GM19351 (cell line): ENCODE measurements around the gene SDK1.

Experiments used
- ATAC-seq: cut with Tn5 transposase; IDR thresholded peaks from one replicate; pipeline ENCODE4 v1.9.1; 2021; ENCODE audit warnings: mild to moderate bottlenecking, moderate library complexity; ENCODE audit not compliant: unreplicated experiment

Gene SDK1

DNA sequence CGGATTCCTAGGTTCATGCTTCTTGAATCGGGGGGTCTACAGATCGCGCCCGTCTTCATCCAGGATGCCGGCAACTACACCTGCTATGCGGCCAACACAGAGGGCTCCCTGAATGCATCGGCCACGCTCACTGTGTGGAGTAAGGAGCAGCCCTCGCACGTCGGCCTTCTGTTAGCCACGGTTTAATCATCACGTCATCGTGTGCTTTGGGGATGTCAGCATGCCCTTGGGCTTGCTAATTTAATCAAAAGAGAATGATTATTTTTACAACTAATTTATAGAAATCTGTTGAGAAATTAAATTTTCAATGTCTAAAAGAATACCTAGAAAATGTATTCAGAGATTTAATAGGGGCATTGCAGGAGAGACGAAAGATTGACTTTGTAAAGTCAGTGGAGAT, 668.2 kb downstream of the SDK1 start:
- ATAC-seq = no peak

DNA sequence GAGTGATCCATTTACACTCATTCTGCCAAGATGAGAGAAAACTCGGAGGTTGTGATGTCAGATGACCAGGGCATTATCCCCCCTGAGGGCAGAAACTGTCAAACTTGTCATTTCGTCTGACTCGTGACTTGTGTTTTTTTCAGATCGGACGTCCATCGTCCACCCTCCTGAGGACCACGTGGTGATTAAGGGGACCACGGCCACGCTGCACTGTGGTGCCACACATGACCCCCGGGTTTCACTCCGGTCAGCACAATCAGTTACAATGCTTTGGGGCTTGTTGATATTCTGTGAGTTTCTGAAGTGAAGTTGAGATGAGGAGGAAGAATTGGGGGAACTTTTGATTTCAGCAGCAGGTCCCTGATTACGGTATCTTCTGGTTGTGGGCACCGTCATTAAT, 670.3 kb downstream of the SDK1 start:
- ATAC-seq = no peak

DNA sequence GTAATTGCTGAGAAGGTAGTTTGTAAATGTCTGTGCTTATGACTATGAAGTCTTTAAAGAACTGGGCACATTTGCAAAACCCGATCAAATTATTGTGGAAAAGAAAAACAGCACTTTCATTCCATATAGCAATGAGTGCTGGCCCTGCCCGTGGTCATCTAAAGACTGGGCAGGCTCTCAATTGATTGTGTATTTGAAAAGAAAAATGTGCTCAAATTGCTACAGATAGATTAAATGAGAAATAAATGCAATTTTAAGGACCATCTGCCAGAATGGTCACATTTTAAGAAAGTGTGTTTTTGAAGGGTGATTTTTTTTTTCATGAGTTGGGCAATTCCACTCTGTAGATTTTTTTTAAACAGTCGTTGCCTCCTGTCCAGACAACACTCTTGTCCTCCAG, 672.2 kb downstream of the SDK1 start:
- no peak for ATAC-seq

DNA sequence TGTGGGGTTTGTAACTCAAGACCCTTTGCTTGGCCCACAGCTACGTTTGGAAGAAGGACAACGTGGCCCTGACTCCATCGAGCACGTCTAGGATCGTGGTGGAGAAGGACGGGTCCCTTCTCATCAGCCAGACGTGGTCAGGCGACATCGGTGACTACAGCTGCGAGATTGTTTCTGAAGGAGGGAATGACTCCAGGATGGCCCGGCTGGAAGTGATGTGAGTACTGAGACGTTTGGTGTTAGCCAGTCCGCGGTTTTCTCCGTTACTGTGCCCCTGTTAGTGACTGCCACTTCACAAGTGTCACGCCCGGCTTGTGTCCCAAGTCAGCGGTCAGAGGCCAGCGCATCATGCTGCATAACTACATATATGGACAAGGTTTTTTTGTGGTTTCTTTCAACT, 673.3 kb downstream of the SDK1 start:
- ATAC-seq = no peak

DNA sequence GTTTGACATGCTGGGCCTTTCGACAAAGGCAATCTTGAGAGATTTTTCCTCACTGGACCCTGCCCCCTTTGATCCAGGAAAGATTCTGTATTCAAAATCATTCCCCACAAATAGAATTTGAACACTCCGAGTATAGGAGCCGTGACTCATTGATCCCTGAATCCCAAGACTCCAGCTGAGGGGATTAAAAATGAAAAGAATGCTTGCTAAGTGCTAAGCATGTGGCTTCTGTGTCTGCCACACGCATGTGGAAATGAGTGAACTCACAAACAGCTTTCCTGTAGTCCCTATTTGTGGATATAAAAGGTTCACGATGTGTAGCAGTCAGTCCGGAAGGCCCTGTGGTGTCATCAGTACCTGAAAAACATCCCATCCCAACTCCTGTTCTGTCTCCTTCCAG, 674.3 kb downstream of the SDK1 start:
- ATAC-seq = no peak

DNA sequence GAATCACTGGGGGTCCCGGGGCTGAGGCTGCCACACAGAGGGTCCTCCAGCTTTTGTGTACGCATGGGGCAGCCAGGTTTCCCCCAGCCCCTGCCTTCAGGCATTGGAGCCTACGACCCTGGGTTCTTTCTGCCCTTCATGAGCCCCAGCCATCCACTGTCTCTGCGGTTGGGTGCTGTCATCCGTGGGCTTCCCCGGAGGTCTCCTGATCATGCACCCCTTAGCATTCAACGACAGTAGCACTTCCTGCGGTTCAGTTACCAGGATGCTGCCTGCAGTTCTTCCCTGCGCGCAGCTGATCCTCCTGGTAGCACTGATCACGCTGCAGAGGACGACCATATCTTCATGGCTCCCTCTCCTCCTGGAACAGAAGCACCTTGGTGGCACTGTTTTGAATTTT, 676.3 kb downstream of the SDK1 start:
- ATAC-seq = no peak

DNA sequence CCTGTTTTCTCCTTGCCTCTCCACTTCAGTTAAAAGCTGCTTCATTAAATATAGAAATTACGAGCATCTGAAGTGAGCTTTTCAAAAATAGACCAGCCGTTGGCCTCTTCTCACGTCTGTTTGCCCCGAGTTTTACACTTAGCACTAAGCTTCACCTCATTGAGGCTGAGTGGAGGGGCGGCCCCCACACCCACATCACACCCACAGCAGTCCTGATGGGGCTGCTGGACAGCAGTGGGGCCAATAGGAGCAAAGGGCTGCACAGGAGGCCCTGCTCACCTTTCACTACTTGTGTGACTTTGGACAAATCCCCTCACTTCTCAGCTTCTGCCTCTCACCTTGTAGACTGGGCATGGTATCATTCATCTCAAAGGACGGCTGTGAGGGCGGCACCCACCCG, 677.8 kb downstream of the SDK1 start:
- ATAC-seq = no peak

DNA sequence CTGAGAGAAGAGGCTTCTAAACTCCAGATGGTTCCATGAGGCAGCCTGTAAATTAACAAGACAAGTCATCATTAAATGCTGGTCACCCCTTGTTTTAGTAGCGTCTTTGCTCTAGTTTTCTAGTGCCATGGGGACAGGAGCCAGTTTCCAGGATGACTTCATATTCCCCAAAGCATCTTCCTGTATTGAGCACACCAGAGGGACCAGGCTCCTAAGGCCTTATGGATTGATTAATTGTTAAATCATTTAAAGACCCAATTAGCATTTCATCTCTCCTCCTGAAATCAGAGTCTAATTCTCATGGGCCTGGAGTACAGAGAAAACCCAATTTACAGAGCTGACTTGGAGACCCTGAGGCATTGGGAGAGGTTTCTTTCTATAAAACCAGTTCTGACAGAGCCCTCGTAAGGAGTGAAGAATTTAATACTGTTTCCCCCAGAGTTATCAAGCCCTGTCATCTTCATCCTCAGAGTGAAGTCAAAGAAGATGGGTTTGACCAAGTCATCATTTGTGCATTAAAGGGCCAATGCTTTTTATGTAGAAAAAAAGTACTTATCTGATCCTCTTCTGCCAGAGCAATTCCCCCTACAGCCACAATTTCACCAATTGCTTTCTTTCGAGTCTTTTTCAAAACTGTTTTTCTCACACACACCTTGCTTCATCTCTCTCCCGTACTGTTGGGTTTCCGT, 678.7 kb downstream of the SDK1 start:
- ATAC-seq = no peak

DNA sequence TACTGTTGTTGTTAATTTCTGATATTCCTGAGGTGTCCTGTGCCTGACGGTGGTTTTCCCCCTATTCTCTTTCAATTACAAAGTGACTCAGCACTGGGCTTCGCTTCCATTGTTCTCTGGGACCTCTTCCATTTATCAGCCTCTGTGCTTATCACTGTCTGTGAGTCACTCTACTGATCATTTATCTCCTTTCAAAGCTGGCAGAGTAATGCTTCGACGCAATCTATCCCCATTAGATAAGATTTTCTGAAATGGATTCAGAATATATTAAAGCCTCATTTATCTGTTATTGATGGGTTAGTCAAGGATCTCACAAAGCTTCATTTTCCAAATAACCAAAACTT, 679.2 kb downstream of the SDK1 start:
- ATAC-seq = no peak

DNA sequence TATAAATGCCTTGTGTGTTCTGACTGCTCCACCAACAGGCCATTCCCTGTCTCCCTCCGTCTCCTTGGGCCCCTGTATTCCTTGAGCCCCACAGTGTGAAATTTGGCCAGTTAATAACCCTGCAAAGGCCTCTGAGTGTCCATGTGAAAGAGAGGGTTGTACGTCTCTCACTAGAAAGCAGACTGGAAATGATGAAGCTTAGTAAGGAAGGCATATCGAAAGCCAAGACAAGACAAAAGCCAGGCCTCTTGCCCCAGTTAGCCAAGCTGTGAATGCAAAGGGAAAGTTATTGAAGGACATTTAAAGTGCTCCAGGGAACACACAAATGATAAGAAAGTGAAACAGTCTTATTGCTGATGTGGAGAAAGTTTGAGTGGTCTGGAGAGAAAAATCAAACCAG, 680.2 kb downstream of the SDK1 start:
- ATAC-seq = no peak

DNA sequence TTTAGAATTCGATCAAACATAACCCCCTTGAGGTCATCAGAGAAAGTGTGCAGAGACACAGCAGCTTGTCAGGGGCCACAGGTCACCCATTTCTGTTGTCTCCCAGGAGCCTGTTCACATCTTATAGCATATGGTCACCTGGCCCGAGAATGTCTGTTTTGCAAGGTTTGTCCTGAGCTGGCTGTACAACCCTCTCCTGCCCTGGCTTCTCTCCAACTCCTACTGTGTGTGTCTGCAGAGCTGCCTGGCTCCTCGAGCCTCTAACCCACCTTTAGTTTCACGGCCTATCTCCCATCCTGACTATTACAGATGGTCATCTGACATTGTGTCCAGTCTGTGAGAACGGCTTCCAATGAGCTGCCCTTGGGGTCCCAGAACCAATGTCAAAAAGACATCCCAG, 683.4 kb downstream of the SDK1 start:
- ATAC-seq = no peak

DNA sequence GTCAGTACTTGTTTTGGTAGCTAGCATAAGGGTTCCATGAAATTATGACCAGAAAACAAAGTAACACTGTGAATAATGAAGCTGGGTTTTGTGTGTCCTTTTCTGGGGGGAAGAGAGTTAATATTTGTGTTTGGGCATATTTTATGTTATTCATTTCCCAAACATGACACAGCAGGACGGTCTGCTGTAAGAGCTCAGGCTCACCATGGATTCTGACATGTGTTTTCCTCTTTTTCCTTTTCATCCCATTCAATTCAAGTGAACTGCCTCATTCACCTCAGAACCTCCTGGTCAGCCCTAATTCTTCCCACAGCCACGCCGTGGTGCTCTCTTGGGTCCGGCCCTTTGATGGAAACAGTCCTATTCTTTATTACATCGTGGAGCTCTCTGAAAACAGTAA, 685.9 kb downstream of the SDK1 start:
- ATAC-seq = no peak

DNA sequence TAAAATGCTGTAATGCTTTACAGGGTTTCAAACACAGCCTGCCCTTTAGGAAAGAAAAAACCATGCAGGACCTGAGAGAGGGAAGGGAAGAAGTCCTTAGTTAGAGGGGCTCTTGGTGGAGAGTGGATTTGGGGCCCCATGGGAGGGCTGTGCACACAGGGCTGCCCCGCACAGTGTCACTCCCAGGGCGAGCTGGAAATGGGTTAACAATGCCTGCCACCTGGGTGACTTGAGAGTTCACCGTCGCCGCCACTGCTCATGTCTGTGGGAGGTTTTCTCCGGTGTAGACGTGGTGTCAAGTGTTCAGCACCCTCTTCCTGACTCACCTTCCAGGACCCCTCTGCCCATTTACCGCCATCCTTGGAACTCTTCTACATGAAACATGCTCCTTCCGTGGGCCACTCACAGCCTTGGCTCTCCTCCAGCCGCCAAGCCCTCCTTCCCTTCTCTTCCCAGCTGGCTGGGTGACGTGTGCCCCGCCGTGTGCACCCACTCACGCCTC, 686.4 kb downstream of the SDK1 start:
- ATAC-seq = no peak

DNA sequence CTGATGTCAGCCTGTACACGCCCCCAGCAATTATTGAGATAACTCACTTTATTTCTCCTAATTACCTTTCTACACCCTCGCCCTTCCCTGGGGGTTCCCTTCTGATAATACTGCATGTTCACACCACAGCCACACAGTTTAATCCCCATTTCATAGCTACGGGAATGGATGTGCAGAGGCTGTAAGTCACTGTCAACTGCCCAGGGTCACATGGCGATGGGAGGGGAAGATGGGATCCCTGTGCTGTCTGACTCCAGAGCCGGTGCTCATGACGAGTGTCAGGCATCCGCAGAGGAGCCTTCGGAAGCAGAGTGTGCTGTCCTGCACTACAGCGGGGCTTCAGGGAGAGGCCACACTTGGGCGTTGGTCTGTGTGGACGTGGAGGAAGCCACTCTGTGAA, 688.7 kb downstream of the SDK1 start:
- ATAC-seq = no peak

DNA sequence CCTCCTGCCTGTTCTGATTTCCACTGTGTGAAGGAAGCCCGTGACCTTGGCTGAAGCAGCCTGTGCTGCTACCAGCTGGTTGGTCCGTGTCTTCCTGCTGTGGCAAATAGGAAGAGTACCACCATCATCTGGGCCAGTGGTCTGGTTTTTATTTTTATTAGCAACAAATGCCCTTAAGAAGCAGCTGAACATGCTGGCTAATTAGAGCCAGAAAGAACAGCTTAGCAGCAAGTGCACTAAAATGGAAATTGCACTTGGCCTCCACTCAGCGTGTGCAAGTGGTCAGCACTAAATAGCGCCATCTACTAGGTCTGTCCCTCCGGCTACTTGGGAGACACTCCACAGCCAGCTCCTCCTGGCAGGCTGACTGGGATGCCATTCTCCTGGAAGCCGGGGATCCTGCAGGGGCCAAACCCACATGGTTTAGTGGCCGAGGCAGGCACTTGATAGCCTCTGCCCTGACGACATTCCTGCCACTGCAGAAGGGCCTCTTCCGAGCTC, 690.7 kb downstream of the SDK1 start:
- ATAC-seq = no peak

DNA sequence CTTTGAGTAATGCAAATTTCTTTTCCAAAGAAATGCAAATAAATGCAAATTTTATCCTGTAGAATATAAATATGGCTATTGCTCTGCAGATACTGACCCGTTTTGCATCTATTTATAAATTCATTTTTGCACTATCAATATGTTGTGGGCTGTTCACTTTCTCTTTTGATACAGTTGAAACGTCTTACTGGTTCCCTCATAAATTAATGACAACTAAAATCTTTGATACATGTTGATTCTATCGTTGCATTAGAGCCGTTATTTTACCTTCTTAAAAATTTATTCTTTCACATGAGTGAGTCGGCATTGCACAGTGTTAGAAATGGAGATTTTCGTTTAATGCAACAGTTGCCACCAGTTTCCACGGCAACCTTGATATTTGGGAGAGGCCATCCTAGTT, 691.8 kb downstream of the SDK1 start:
- ATAC-seq = no peak

DNA sequence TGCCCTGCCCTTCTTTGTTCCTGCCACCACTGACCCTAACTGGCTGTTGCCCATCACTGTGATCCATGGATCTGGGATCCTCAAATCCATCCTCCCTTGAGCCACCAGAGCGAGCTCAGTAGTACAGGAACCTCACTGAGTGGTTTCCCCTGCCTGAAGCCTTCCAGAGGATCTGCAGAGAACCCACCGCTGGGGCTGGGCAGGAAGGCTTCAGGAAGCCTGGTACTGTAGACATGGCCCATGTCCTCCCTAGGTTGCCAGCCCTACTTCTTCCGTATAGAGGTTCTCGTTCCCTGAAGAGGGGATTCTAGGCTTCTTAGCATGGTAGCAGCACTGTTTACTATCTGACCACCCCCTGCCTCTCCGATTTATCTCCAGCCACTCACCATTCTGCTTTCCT, 693.7 kb downstream of the SDK1 start:
- no peak for ATAC-seq

DNA sequence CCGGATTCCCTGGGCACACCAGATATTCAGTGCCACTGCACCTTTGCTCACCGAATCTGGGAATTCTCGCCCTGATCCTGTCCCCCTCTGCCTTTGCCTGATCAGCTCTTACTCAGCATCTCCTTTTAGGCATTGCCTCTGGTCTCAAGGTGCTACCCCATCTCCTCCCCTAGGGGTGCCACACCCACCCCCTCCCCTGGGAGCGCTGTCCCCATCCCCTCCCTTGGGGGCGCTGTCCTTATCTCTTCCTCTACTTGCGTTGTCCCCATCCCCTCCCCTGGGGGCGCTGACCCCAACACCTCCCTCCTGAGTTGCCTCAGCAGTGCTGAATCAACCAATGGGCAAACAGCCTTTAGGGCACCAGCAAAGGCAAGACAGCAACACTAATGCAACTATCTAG, 694.1 kb downstream of the SDK1 start:
- ATAC-seq = no peak

DNA sequence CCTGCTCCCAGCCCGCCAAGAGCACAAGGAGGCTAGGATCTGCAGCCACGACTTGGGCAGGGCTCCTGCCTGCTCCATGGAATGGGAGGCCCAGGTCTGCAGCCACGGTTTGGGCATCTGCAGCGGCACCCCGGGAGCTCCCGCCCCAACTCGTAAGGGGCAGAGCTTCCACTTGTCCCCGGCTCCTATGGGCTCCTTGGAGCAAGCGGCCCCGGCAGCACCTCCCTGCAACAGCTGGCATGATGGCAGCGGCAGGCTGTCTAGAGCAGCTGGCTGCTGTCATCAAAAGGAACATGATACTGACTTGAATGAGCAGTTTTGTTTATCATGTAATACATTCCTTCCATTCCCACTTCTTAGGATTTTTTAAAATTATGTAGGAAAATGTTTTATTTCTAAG, 697.0 kb downstream of the SDK1 start:
- ATAC-seq = no peak

DNA sequence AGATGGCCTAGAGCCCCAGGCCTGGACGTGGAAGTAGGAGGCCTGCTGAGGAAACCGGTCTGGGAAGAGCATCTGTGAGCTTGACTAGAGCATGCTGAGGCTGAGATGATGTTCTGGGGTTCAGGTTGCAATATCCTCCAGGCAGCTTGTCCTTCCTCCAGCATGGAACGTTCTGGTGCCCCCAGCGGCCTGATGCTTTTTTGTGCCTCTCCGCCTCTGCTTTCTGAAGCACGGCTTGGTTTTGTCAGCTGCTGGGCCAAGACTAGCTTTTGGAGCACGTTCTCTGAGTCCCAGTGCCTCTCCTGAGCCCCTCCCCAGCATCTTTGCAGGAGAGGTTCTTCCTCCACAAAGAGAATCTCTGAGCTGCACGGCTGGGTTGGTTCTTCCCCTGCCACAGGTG, 699.1 kb downstream of the SDK1 start:
- no peak for ATAC-seq

DNA sequence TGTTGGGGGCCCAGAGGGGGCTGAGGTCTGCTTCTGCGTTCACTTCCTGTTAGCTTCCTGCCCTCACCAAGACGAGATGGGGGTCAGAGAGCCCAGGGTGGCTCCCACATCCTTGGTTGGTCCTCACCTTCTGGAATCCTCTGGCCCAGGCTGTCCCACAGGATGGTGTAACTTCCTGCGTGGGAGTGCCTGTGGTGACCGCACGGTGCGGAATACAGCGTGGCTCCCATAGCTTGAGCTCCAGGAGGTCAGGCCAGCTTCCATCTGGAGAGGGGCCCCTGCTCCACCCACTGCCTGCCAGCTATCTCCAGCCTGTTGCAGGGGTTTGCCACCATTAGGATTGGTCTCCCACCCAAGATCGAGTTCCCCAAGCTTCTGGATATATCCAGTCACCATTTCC, 699.9 kb downstream of the SDK1 start:
- ATAC-seq = no peak

DNA sequence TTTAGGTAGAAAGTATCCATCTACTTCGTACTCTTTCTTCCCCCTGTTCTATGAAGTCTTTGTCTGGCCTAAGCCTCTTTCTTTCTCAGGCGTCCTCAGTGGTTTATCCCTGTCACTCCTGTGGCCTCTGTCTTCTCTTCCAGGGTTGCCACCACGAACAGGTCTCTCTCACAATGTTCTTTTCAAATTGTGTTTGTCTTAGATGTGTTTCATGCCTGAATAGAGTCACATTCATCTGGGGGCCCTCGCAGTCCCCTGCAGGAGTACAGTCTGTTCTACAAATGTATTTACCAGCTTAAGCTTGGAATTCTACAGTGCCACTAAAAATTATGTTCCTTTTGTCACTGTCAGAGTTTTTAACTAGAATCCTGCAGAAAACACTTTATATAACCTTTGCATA, 700.7 kb downstream of the SDK1 start:
- no peak for ATAC-seq

DNA sequence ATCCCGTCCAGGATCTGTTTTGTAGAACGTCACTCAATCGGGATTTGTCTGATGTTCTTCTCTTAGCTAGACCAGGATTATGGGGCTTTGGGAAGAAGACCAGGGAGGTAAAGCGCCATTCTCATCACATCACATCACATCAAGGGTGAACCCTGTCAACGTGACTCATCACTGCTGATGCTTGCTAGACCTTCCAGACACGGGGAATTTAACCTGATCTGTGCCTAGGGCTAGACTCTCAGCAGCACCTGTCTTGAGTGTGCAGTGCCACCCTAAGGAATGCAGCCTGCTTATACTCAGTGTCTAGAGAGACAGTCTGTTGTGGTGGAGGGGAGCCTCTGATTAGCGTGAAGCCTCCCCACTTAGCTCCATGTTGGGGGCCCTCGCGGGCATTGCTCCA, 702.5 kb downstream of the SDK1 start:
- no peak for ATAC-seq
